ENCODE results near the gene PWWP2B. TPM values are rescaled to one million over a fixed set of nuclear protein-coding genes. Genes with fewer than 3 reads are reported as not detected.

PWWP2B gene
- total and polyA plus RNA-seq, 2 of the 13 experiments (the other 11 are each of a cell fraction or from before 2014, with no cell fraction given), result 2.3 to 4.7 TPM

- TF ChIP-seq ZNF772 (CRISPR knock-in tag; IDR thresholded peaks at IDR 0.05), result no peak
- TF ChIP-seq ZNF709 (CRISPR knock-in tag; IDR thresholded peaks at IDR 0.05), result 0 out of 2 replicates have a peak, but pooled peaks have one; percentile 47
These were observed 63.1 kb downstream of the PWWP2B start (continued) for GRCh38 chr10:132460071-132460470.

DNA sequence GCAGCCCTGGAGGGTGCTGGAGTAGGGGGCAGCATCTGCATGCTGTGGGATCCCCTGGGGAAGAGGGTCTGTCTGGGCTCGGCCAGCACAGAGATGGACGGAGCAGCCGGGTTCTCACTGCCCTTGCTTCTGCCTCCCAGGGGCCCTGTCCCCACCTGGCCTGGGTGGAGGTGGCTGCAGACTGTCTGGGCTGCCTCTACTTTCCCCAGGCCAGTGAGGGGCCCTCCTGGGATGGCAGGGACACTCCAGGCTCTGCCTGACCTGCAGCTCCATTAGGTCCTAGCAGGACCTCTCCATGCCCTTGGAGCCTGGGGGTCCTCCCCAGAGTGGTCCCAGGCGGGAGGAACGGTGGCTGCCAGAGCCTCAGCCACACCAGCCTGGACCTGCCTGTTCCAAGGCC, 63.7 kb downstream of the PWWP2B start:
- POLR2A ChIA-PET, result interaction anchor here (1.4 to 2.1 kb wide), 2 partner anchors 56 to 58 kb away, joined by 6 to 10 read pairs; no protein-coding TSS in a partner anchor
- Histone ChIP-seq H3K4me1 (ENCODE audit: insufficient read depth, low read length) (peaks cover 50% of the 10 kb centered on the region), H3K36me3 (replicated peaks in 1 of 2; ENCODE audit: control insufficient read depth in 1 of 2, insufficient read depth in 2 of 2, low read length in 2 of 2) (no peaks in the 10 kb centered on the region), H3K27ac (ENCODE audit: extremely low read length, insufficient read depth, low read length) (no peak overlapping the region), H3K27me3 (ENCODE audit: control insufficient read depth in 1 of 2, insufficient read depth in 2 of 2, low read length in 2 of 2) (peaks cover 20 to 52% of the 10 kb centered on the region in 2 experiments), H3K9ac (ENCODE audit: insufficient read depth, low read depth, low read length) (no peak overlapping the region), H3K4me2 (ENCODE audit: low read depth, low read length) (no peak overlapping the region), H2AFZ (ENCODE audit: low read length) (no peak overlapping the region), H3K4me3 (replicated peaks in 1 of 3; ENCODE audit: insufficient read depth in 1 of 3, low read depth in 2 of 3, low read length in 3 of 3) (no peak overlapping the region), H3K79me2 (ENCODE audit: insufficient read depth, low read length) (no peaks in the 10 kb centered on the region), H4K20me1 (ENCODE audit: insufficient read depth, low read length) (no peaks in the 10 kb centered on the region), H3K9me3 (ENCODE audit: low read length) (no peaks in the 10 kb centered on the region)
- in situ Hi-C loops (cut with HindIII; ENCODE audit: extremely low pct_ligation_motif_present, low pct_unique_long_range_greater_than_20kb) (loop anchor here (5.0 kb wide), 1 partner anchor 172 kb away; no protein-coding TSS in a partner anchor), intact Hi-C loops (cut with micrococcal nuclease; ENCODE audit: unreplicated experiment) (loop anchor here (5.0 kb wide), 1 partner anchor 132 kb away; no protein-coding TSS in a partner anchor)
- no peak for ATAC-seq
- TF ChIP-seq RFX1 (IDR thresholded peaks at IDR 0.05) (no peak), NBN (conservative IDR thresholded peaks at IDR 0.05) (no peak), ZNF350 (CRISPR knock-in tag; IDR thresholded peaks at IDR 0.05; ENCODE audit: borderline replicate concordance, low read depth) (no peak), ZNF788 (CRISPR knock-in tag; IDR thresholded peaks at IDR 0.05; ENCODE audit: borderline replicate concordance) (no peak), KDM5B (CRISPR knock-in tag; IDR thresholded peaks at IDR 0.05; ENCODE audit: borderline replicate concordance) (no peak), ZBTB46 (CRISPR knock-in tag; IDR thresholded peaks at IDR 0.05; ENCODE audit: borderline replicate concordance) (no peak), CEBPB (IDR thresholded peaks at IDR 0.05; ENCODE audit: borderline replicate concordance, low read depth, low read length) (no peak), SSRP1 (CRISPR knock-in tag; IDR thresholded peaks at IDR 0.05) (no peak), KAT2B (IDR thresholded peaks at IDR 0.05; ENCODE audit: borderline replicate concordance, low read depth, low read length) (no peak), NR2C2 (CRISPR knock-in tag; IDR thresholded peaks at IDR 0.05; ENCODE audit: borderline replicate concordance) (no peak), ZNF792 (CRISPR knock-in tag; IDR thresholded peaks at IDR 0.05) (no peak)
- TF ChIP-seq, protein P1, sequence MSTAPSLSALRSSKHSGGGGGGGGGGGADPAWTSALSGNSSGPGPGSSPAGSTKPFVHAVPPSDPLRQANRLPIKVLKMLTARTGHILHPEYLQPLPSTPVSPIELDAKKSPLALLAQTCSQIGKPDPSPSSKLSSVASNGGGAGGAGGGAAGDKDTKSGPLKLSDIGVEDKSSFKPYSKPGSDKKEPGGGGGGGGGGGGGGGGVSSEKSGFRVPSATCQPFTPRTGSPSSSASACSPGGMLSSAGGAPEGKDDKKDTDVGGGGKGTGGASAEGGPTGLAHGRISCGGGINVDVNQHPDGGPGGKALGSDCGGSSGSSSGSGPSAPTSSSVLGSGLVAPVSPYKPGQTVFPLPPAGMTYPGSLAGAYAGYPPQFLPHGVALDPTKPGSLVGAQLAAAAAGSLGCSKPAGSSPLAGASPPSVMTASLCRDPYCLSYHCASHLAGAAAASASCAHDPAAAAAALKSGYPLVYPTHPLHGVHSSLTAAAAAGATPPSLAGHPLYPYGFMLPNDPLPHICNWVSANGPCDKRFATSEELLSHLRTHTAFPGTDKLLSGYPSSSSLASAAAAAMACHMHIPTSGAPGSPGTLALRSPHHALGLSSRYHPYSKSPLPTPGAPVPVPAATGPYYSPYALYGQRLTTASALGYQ (CRISPR knock-in tag; IDR thresholded peaks at IDR 0.05), result no peak
- TF ChIP-seq, protein P2, sequence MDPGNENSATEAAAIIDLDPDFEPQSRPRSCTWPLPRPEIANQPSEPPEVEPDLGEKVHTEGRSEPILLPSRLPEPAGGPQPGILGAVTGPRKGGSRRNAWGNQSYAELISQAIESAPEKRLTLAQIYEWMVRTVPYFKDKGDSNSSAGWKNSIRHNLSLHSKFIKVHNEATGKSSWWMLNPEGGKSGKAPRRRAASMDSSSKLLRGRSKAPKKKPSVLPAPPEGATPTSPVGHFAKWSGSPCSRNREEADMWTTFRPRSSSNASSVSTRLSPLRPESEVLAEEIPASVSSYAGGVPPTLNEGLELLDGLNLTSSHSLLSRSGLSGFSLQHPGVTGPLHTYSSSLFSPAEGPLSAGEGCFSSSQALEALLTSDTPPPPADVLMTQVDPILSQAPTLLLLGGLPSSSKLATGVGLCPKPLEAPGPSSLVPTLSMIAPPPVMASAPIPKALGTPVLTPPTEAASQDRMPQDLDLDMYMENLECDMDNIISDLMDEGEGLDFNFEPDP (CRISPR knock-in tag; conservative IDR thresholded peaks at IDR 0.05), result no peak
- CTCF ChIA-PET (ENCODE audit: low intra/inter-chr PET ratio, low total read pairs), result interaction anchor here (3.9 kb wide), 1 partner anchor 177 kb away, joined by 54 read pairs; no protein-coding TSS in a partner anchor
- BruUV-seq (replicated peaks), result no TSS peak
- no peak for DNase-seq (ENCODE audit: low spot score)
- WGBS (ENCODE audit: low lambda C conversion rate), result no CpG with 5 or more reads among the region's 5 CpGs
- FAIRE-seq, result no peak
